ENCODE data around the gene PAFAH2. TPM values are rescaled to one million over a fixed set of nuclear protein-coding genes. Genes with fewer than 3 reads are reported as not detected.

The PAFAH2 gene
- total RNA-seq, 2 experiments from 2014 or later: 7.4 to 8.0 TPM

DNA sequence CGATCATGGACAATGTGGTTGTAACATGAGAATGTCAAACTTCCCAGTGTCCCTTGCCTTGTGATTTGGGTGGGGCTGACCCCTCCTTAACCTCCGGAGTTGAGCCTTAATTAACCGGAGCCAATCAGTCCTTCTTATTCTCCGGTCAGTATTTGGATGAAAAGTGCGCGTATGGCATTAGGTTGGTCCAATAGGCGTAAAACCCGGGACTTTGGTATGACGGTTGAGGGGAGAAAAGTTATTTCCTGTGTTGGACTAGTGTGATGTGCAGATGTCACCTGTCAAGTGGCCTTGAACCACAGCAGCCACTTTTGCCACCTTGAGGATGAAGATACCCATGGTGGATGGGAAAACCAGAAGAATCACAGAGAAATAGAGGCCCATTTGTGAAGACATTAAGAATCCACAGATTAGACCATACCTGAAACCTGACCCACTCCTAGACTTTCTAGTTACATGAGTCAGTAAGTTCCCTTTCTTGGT, 5.1 kb downstream of the PAFAH2 start:
- no peak overlapping the region for H3K27ac Mint-ChIP-seq
- H3K27me3 Mint-ChIP-seq: no peaks in the 10 kb centered on the region
- peaks cover 49% of the 10 kb centered on the region for H3K4me1 Mint-ChIP-seq (ENCODE audit: low read depth)
- no peak overlapping the region for H3K4me3 Mint-ChIP-seq
- DNase-seq (no peak), ATAC-seq (no peak)
- peaks cover 14% of the 10 kb centered on the region for H3K36me3 Mint-ChIP-seq (ENCODE audit: low read depth)
- ChIA-PET CTCF (interaction anchor here (1.2 to 1.3 kb wide), 2 partner anchors 18 to 97 kb away, joined by 3 to 12 read pairs; no protein-coding TSS in a partner anchor), POLR2A (interaction anchor here (1.0 to 10.0 kb wide), 3 partner anchors 90 to 92 kb away, joined by 3 to 160 read pairs (median 3); partner anchors contain the start of gene STMN1)
- intact Hi-C loops (cut with micrococcal nuclease): no loop called here
- no peak for TF ChIP-seq CTCF (IDR thresholded peaks at IDR 0.05)
- no peaks in the 10 kb centered on the region for H3K9me3 Mint-ChIP-seq

DNA sequence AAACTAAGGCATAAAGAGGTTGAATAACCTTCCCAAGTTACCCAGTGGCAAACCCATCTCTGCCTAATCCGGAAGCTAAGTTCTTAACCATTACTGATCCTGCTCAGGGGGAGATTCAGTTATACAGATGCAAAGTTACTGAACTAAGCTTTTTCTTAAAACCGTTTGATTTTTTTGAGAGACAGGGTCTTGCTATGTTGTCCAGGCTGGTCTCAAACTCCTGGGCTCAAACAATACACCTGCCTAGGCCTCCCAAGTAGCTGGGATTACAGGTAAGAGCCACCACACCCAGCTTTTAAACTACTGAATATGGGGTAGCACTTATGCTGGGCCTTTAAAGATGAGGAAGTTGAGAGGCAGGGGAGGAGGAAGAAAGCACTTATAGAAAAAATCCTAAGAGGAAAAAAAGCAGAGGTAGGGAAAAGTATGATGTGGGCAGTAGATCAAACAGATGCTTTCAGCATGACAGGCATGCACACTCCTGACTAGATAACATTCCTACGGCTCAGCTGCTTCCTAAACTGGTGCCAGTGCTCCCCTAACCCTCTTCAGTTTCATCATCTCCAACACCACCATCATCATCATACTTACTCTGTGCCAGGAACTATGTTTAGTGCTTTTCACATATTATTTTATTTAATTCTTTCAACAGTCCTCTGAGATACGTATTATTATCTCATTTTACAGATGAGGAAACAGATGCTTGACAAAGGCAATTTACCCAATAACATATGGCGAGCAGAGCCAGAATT, 5.8 kb downstream of the PAFAH2 start:
- peaks cover 52% of the 10 kb centered on the region for H3K4me1 Mint-ChIP-seq (ENCODE audit: low read depth)
- H3K9me3 Mint-ChIP-seq: no peaks in the 10 kb centered on the region
- H3K4me3 Mint-ChIP-seq: no peak overlapping the region
- TF ChIP-seq CTCF (IDR thresholded peaks at IDR 0.05): no peak
- peak overlapping the region; percentile 33 for H3K27ac Mint-ChIP-seq
- ATAC-seq: no peak
- ChIA-PET CTCF (interaction anchor here (0.6 to 1.3 kb wide), 2 partner anchors 97 to 99 kb away, joined by 3 to 12 read pairs; no protein-coding TSS in a partner anchor), POLR2A (interaction anchor here (1.0 to 4.5 kb wide), 6 partner anchors 9 to 98 kb away, joined by 3 to 26 read pairs (median 3); no protein-coding TSS in a partner anchor)
- H3K36me3 Mint-ChIP-seq (ENCODE audit: low read depth): peaks cover 17% of the 10 kb centered on the region
- intact Hi-C loops (cut with micrococcal nuclease): no loop called here
- DNase-seq: no peak
- no peaks in the 10 kb centered on the region for H3K27me3 Mint-ChIP-seq

- ATAC-seq (peak; percentile 88), DNase-seq (peak; percentile 62)
- H3K4me3 Mint-ChIP-seq: peak overlapping the region; percentile 84
- intact Hi-C loops (cut with micrococcal nuclease): no loop called here
- peak overlapping the region; percentile 96 for H3K27ac Mint-ChIP-seq
- peaks cover 21% of the 10 kb centered on the region for H3K36me3 Mint-ChIP-seq (ENCODE audit: low read depth)
- ChIA-PET CTCF (interaction anchor here (0.6 to 4.7 kb wide), 7 partner anchors 9 to 96 kb away, joined by 3 to 43 read pairs (median 4); no protein-coding TSS in a partner anchor), POLR2A (interaction anchor here (0.7 to 4.5 kb wide), 14 partner anchors 10 to 743 kb away, joined by 3 to 26 read pairs (median 4); partner anchors contain the start of genes PAQR7 and RSRP1)
- H3K9me3 Mint-ChIP-seq: no peaks in the 10 kb centered on the region
- peaks cover 51% of the 10 kb centered on the region for H3K4me1 Mint-ChIP-seq (ENCODE audit: low read depth)
- no peaks in the 10 kb centered on the region for H3K27me3 Mint-ChIP-seq
- TF ChIP-seq CTCF (IDR thresholded peaks at IDR 0.05): no peak
Observed at GRCh38 chr1:25990702-25991395, 7.0 kb downstream of the PAFAH2 start.

- Mint-ChIP-seq H3K4me1 (ENCODE audit: low read depth) (peaks cover 57% of the 10 kb centered on the region), H3K9me3 (no peaks in the 10 kb centered on the region), H3K36me3 (ENCODE audit: low read depth) (peaks cover 26% of the 10 kb centered on the region), H3K27ac (peak overlapping the region; percentile 96), H3K4me3 (peak overlapping the region; percentile 84), H3K27me3 (no peaks in the 10 kb centered on the region)
- ChIA-PET POLR2A (interaction anchor here (0.7 to 4.5 kb wide), 13 partner anchors 9 to 743 kb away, joined by 3 to 26 read pairs (median 4); partner anchors contain the start of genes PAQR7 and RSRP1), CTCF (interaction anchor here (0.6 to 4.7 kb wide), 8 partner anchors 7 to 95 kb away, joined by 3 to 43 read pairs (median 5); partner anchors contain the start of gene PAFAH2)
- DNase-seq: no peak
- peak; percentile 8 for ATAC-seq
- no peak for TF ChIP-seq CTCF (IDR thresholded peaks at IDR 0.05)
- intact Hi-C loops (cut with micrococcal nuclease): no loop called here
Observed at GRCh38 chr1:25990251-25990650, 7.6 kb downstream of the PAFAH2 start.
